GM23338 (cell line): ENCODE data around the gene KANK4. TPM values are rescaled to one million over a fixed set of nuclear protein-coding genes. Genes with fewer than 3 reads are reported as not detected.

Source experiments
- ATAC-seq: fragments of 200-7000 bp; cut with Tn5 transposase; 3 replicates; pipeline ENCODE4 v1.9.1; 2020
- DNase-seq: peaks from one replicate; pipeline ENCODE4 v3.0.0-alpha.2; 2015; ENCODE audit warnings: low spot score
- H2AFZ ChIP-seq: fragments of 200-600 bp; sonication (generic); 2 replicates; pipeline ENCODE4 v1.8.0; 2016; ENCODE audit warnings: antibody characterized with exemption, mild to moderate bottlenecking, moderate library complexity
- H3F3A ChIP-seq: fragments of 200-600 bp; sonication (generic); replicated peaks from 2 replicates; pipeline ENCODE4 v1.8.0; 2017; ENCODE audit warnings: antibody characterized with exemption, mixed run types, low read depth
- H3K27ac ChIP-seq: fragments of 200-600 bp; sonication (generic); 2 replicates; pipeline ENCODE4 v1.6.1; 2016; ENCODE audit warnings: low read depth
- H3K27me3 ChIP-seq: fragments of 200-600 bp; sonication (generic); 2 replicates; pipeline ENCODE4 v1.8.0; 2016; ENCODE audit warnings: mild to moderate bottlenecking, mixed run types, moderate library complexity; ENCODE audit not compliant: insufficient read depth
- H3K36me3 ChIP-seq: fragments of 200-600 bp; sonication (generic); 2 replicates; pipeline ENCODE4 v1.8.0; 2016; ENCODE audit warnings: mild to moderate bottlenecking; ENCODE audit not compliant: insufficient read depth
- H3K4me1 ChIP-seq: fragments of 200-600 bp; sonication (generic); 2 replicates; pipeline ENCODE4 v1.8.0; 2016; ENCODE audit warnings: mild to moderate bottlenecking, moderate library complexity; ENCODE audit not compliant: insufficient read depth
- H3K4me2 ChIP-seq: fragments of 200-600 bp; sonication (generic); 2 replicates; pipeline ENCODE4 v1.7.1; 2017; ENCODE audit warnings: mixed run types
- H3K4me3 ChIP-seq: fragments of 200-600 bp; sonication (generic); 2 replicates; pipeline ENCODE4 v1.6.1; 2016; ENCODE audit warnings: mixed run types
- H3K79me2 ChIP-seq: fragments of 200-600 bp; sonication (generic); replicated peaks from 2 replicates; pipeline ENCODE4 v1.8.0; 2017; ENCODE audit warnings: mild to moderate bottlenecking; ENCODE audit not compliant: insufficient read depth
- H3K9me2 ChIP-seq: fragments of 200-600 bp; sonication (generic); 2 replicates; pipeline ENCODE4 v1.8.0; 2017; ENCODE audit not compliant: insufficient read depth
- H4K20me1 ChIP-seq: fragments of 200-600 bp; sonication (generic); replicated peaks from 2 replicates; pipeline ENCODE4 v1.8.0; 2017; ENCODE audit warnings: mild to moderate bottlenecking; ENCODE audit not compliant: insufficient read depth
- H3K27ac Mint-ChIP-seq: 2 replicates; pipeline ENCODE4 v1.8.0; 2020; ENCODE audit warnings: inconsistent platforms, mild to moderate bottlenecking, moderate library complexity, mixed read lengths
- H3K27me3 Mint-ChIP-seq: 3 replicates; pipeline ENCODE4 v1.8.0; 2022; ENCODE audit warnings: low read depth, mild to moderate bottlenecking, moderate library complexity, mixed read lengths, inconsistent platforms; ENCODE audit not compliant: insufficient read depth, poor library complexity
- H3K36me3 Mint-ChIP-seq: 3 replicates; pipeline ENCODE4 v1.8.0; 2021; ENCODE audit warnings: low read depth, mild to moderate bottlenecking, inconsistent platforms, moderate library complexity, mixed read lengths
- H3K4me1 Mint-ChIP-seq: 3 replicates; pipeline ENCODE4 v1.8.0; 2020; ENCODE audit warnings: mild to moderate bottlenecking, inconsistent platforms, mixed read lengths
- H3K4me3 Mint-ChIP-seq: 3 replicates; pipeline ENCODE4 v1.8.0; 2021; ENCODE audit warnings: moderate library complexity, mild to moderate bottlenecking, inconsistent platforms, mixed read lengths
- H3K9me3 Mint-ChIP-seq: 3 replicates; pipeline ENCODE4 v1.8.0; 2020; ENCODE audit warnings: moderate library complexity, mild to moderate bottlenecking, inconsistent platforms, mixed read lengths
- EZH2 ChIP-seq: fragments of 200-600 bp; sonication (generic); IDR thresholded peaks from one replicate; pipeline ENCODE4 v1.8.0; 2017; ENCODE audit warnings: antibody characterized with exemption, mild to moderate bottlenecking, low read depth; ENCODE audit not compliant: unreplicated experiment
- EZH2phosphoT487 ChIP-seq: fragments of 200-600 bp; sonication (generic); IDR thresholded peaks from one replicate; pipeline ENCODE4 v1.8.1; 2018; ENCODE audit warnings: antibody characterized with exemption; ENCODE audit not compliant: unreplicated experiment
- NANOG ChIP-seq: IDR thresholded peaks from 2 replicates; pipeline ENCODE4 v1.6.1; 2016; ENCODE audit warnings: antibody characterized with exemption, borderline replicate concordance
- STAT1 ChIP-seq: IDR thresholded peaks from one replicate; pipeline ENCODE4 v1.6.1; 2016; ENCODE audit warnings: antibody characterized with exemption; ENCODE audit not compliant: unreplicated experiment
- ZNF114 ChIP-seq: fragments of 250-450 bp; sonication (Bioruptor Pico); IDR thresholded peaks from 2 replicates; pipeline ENCODE4 v1.5.0; 2020; ENCODE audit warnings: mild to moderate bottlenecking, moderate library complexity
- ZNF331 ChIP-seq: fragments of 250-450 bp; sonication (Bioruptor Pico); IDR thresholded peaks from 2 replicates; pipeline ENCODE4 v1.5.0; 2020; ENCODE audit warnings: low read depth, mild to moderate bottlenecking, moderate library complexity
- polyA plus RNA-seq: library from polyadenylated mRNA; unstranded; fragments of >200 nt; fragmentation: Nextera tagmentation; extraction: Ambion mirVana; gene quantifications from 2 replicates; pipeline ENCODE4 v1.2.1, GENCODE V29; 2016
- total RNA-seq: library from RNA; depleted of rRNA; stranded (reverse); fragments of >200 nt; shearing (Covaris generic); gene quantifications from 2 replicates; pipeline ENCODE4 v1.2.3, GENCODE V29; 2014
- TF ChIP-seq, protein P1 (sequence below), 2 experiments: fragments of 200-600 bp in 1 of 2; sonication (generic) in 1 of 2; conservative IDR thresholded peaks; 2 replicates each; pipeline versions ENCODE4 v1.5.1 to v1.6.1; 2016 to 2017; ENCODE audit warnings: antibody characterized with exemption in 2 of 2, low read depth in 2 of 2, mild to moderate bottlenecking in 2 of 2, moderate library complexity in 1 of 2
- TF ChIP-seq, protein P2 (sequence below): fragments of 250-450 bp; sonication (Bioruptor Pico); IDR thresholded peaks from 2 replicates; pipeline ENCODE4 v1.5.0; 2020; ENCODE audit warnings: mild to moderate bottlenecking, moderate library complexity
- TF ChIP-seq, protein P3 (sequence below): IDR thresholded peaks from 2 replicates; pipeline ENCODE4 v1.6.1; 2016; ENCODE audit warnings: antibody characterized with exemption
- TF ChIP-seq, protein P4 (sequence below): IDR thresholded peaks from one replicate; pipeline ENCODE4 v1.6.1; 2018; ENCODE audit warnings: antibody characterized with exemption; ENCODE audit not compliant: unreplicated experiment

KANK4 gene
- total and polyA plus RNA-seq, 2 experiments from 2014 or later = 0.31 to 0.42 TPM

DNA sequence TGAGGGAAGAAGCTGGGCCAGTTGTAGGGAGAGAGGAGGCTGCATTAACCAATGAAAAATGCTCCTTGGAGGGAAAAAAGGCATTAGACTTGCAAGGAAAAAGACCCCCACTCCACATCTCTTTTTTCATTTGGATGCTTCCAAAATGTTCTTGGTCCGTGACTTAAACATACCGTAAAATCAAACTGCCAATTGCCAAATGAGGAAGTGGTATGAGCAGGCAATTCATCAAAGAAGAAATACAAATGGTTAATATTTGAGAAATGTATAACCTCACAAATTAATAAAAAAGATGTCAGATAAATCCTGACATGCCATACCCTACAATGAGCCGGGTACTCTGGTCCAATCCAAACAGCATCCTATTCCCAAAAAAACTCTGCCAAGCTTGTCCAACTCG lies 30.6 kb downstream of the KANK4 start:
- Mint-ChIP-seq H3K27ac (no peak overlapping the region), H3K36me3 (no peaks in the 10 kb centered on the region), H3K4me1 (peaks cover 46% of the 10 kb centered on the region), H3K4me3 (no peak overlapping the region), H3K9me3 (no peaks in the 10 kb centered on the region), H3K27me3 (peaks cover 55% of the 10 kb centered on the region)
- no peaks in the 10 kb centered on the region for H4K20me1 ChIP-seq
- H3F3A ChIP-seq = peaks cover 7% of the 10 kb centered on the region; the same call in 1 of the 2 replicates
- H3K4me2 ChIP-seq = no peak overlapping the region
- H3K36me3 ChIP-seq = no peaks in the 10 kb centered on the region
- no peak for DNase-seq
- no peaks in the 10 kb centered on the region for H3K79me2 ChIP-seq
- no peak for ATAC-seq
- no peak overlapping the region for H3K4me3 ChIP-seq
- no peak overlapping the region for H3K27ac ChIP-seq
- H2AFZ ChIP-seq = no peak overlapping the region
- no peaks in the 10 kb centered on the region for H3K9me2 ChIP-seq
- peaks cover 59% of the 10 kb centered on the region for H3K27me3 ChIP-seq
- TF ChIP-seq ZNF331 (no peak), STAT1 (no peak)
- TF ChIP-seq, protein P1, sequence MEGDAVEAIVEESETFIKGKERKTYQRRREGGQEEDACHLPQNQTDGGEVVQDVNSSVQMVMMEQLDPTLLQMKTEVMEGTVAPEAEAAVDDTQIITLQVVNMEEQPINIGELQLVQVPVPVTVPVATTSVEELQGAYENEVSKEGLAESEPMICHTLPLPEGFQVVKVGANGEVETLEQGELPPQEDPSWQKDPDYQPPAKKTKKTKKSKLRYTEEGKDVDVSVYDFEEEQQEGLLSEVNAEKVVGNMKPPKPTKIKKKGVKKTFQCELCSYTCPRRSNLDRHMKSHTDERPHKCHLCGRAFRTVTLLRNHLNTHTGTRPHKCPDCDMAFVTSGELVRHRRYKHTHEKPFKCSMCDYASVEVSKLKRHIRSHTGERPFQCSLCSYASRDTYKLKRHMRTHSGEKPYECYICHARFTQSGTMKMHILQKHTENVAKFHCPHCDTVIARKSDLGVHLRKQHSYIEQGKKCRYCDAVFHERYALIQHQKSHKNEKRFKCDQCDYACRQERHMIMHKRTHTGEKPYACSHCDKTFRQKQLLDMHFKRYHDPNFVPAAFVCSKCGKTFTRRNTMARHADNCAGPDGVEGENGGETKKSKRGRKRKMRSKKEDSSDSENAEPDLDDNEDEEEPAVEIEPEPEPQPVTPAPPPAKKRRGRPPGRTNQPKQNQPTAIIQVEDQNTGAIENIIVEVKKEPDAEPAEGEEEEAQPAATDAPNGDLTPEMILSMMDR (conservative IDR thresholded peaks at IDR 0.05; ENCODE audit: low read depth in 2 of 2) = no peak
- peaks cover 36% of the 10 kb centered on the region for H3K4me1 ChIP-seq

GRCh38 chr1:62288224-62288623 lies 31.0 kb downstream of the KANK4 start:
- H3K27ac Mint-ChIP-seq = no peak overlapping the region
- peaks cover 59% of the 10 kb centered on the region for H3K27me3 Mint-ChIP-seq
- Histone ChIP-seq H3K4me1 (peaks cover 41% of the 10 kb centered on the region), H3K27ac (no peak overlapping the region), H4K20me1 (no peaks in the 10 kb centered on the region), H3F3A (peaks cover 7% of the 10 kb centered on the region; the same call in 1 of the 2 replicates), H3K4me2 (no peak overlapping the region), H2AFZ (no peak overlapping the region), H3K79me2 (no peaks in the 10 kb centered on the region), H3K4me3 (no peak overlapping the region), H3K36me3 (no peaks in the 10 kb centered on the region), H3K9me2 (no peaks in the 10 kb centered on the region), H3K27me3 (peaks cover 63% of the 10 kb centered on the region)
- no peaks in the 10 kb centered on the region for H3K36me3 Mint-ChIP-seq
- DNase-seq (no peak), ATAC-seq (no peak)
- H3K4me1 Mint-ChIP-seq = peaks cover 49% of the 10 kb centered on the region
- no peaks in the 10 kb centered on the region for H3K9me3 Mint-ChIP-seq
- no peak overlapping the region for H3K4me3 Mint-ChIP-seq
- TF ChIP-seq, protein P2, sequence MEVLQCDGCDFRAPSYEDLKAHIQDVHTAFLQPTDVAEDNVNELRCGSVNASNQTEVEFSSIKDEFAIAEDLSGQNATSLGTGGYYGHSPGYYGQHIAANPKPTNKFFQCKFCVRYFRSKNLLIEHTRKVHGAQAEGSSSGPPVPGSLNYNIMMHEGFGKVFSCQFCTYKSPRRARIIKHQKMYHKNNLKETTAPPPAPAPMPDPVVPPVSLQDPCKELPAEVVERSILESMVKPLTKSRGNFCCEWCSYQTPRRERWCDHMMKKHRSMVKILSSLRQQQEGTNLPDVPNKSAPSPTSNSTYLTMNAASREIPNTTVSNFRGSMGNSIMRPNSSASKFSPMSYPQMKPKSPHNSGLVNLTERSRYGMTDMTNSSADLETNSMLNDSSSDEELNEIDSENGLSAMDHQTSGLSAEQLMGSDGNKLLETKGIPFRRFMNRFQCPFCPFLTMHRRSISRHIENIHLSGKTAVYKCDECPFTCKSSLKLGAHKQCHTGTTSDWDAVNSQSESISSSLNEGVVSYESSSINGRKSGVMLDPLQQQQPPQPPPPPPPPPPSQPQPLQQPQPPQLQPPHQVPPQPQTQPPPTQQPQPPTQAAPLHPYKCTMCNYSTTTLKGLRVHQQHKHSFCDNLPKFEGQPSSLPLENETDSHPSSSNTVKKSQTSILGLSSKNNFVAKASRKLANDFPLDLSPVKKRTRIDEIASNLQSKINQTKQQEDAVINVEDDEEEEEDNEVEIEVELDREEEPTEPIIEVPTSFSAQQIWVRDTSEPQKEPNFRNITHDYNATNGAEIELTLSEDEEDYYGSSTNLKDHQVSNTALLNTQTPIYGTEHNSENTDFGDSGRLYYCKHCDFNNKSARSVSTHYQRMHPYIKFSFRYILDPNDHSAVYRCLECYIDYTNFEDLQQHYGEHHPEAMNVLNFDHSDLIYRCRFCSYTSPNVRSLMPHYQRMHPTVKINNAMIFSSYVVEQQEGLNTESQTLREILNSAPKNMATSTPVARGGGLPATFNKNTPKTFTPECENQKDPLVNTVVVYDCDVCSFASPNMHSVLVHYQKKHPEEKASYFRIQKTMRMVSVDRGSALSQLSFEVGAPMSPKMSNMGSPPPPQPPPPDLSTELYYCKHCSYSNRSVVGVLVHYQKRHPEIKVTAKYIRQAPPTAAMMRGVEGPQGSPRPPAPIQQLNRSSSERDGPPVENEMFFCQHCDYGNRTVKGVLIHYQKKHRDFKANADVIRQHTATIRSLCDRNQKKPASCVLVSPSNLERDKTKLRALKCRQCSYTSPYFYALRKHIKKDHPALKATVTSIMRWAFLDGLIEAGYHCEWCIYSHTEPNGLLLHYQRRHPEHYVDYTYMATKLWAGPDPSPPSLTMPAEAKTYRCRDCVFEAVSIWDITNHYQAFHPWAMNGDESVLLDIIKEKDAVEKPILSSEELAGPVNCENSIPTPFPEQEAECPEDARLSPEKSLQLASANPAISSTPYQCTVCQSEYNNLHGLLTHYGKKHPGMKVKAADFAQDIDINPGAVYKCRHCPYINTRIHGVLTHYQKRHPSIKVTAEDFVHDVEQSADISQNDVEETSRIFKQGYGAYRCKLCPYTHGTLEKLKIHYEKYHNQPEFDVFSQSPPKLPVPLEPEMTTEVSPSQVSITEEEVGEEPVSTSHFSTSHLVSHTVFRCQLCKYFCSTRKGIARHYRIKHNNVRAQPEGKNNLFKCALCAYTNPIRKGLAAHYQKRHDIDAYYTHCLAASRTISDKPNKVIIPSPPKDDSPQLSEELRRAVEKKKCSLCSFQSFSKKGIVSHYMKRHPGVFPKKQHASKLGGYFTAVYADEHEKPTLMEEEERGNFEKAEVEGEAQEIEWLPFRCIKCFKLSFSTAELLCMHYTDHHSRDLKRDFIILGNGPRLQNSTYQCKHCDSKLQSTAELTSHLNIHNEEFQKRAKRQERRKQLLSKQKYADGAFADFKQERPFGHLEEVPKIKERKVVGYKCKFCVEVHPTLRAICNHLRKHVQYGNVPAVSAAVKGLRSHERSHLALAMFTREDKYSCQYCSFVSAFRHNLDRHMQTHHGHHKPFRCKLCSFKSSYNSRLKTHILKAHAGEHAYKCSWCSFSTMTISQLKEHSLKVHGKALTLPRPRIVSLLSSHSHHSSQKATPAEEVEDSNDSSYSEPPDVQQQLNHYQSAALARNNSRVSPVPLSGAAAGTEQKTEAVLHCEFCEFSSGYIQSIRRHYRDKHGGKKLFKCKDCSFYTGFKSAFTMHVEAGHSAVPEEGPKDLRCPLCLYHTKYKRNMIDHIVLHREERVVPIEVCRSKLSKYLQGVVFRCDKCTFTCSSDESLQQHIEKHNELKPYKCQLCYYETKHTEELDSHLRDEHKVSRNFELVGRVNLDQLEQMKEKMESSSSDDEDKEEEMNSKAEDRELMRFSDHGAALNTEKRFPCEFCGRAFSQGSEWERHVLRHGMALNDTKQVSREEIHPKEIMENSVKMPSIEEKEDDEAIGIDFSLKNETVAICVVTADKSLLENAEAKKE (CRISPR knock-in tag) = no peak
- no peak for TF ChIP-seq EZH2phosphoT487
- no peak for TF ChIP-seq ZNF114
- TF ChIP-seq, protein P3, sequence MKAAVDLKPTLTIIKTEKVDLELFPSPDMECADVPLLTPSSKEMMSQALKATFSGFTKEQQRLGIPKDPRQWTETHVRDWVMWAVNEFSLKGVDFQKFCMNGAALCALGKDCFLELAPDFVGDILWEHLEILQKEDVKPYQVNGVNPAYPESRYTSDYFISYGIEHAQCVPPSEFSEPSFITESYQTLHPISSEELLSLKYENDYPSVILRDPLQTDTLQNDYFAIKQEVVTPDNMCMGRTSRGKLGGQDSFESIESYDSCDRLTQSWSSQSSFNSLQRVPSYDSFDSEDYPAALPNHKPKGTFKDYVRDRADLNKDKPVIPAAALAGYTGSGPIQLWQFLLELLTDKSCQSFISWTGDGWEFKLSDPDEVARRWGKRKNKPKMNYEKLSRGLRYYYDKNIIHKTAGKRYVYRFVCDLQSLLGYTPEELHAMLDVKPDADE = no peak
- no peak for TF ChIP-seq EZH2
- TF ChIP-seq, protein P4, sequence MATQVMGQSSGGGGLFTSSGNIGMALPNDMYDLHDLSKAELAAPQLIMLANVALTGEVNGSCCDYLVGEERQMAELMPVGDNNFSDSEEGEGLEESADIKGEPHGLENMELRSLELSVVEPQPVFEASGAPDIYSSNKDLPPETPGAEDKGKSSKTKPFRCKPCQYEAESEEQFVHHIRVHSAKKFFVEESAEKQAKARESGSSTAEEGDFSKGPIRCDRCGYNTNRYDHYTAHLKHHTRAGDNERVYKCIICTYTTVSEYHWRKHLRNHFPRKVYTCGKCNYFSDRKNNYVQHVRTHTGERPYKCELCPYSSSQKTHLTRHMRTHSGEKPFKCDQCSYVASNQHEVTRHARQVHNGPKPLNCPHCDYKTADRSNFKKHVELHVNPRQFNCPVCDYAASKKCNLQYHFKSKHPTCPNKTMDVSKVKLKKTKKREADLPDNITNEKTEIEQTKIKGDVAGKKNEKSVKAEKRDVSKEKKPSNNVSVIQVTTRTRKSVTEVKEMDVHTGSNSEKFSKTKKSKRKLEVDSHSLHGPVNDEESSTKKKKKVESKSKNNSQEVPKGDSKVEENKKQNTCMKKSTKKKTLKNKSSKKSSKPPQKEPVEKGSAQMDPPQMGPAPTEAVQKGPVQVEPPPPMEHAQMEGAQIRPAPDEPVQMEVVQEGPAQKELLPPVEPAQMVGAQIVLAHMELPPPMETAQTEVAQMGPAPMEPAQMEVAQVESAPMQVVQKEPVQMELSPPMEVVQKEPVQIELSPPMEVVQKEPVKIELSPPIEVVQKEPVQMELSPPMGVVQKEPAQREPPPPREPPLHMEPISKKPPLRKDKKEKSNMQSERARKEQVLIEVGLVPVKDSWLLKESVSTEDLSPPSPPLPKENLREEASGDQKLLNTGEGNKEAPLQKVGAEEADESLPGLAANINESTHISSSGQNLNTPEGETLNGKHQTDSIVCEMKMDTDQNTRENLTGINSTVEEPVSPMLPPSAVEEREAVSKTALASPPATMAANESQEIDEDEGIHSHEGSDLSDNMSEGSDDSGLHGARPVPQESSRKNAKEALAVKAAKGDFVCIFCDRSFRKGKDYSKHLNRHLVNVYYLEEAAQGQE = no peak
- no peak for TF ChIP-seq STAT1
- TF ChIP-seq NANOG = no peak
